NOMO-1 treated with dmso at 0.1 percent for 144 hours (cell line): ENCODE results near the gene BABAM1.

ENCODE experiments used
- DNase-seq: peaks from one replicate; lab custom pipeline; 2025; ENCODE audit not compliant: unreplicated experiment; lab: John Stamatoyannopoulos, UW

Gene BABAM1

DNA sequence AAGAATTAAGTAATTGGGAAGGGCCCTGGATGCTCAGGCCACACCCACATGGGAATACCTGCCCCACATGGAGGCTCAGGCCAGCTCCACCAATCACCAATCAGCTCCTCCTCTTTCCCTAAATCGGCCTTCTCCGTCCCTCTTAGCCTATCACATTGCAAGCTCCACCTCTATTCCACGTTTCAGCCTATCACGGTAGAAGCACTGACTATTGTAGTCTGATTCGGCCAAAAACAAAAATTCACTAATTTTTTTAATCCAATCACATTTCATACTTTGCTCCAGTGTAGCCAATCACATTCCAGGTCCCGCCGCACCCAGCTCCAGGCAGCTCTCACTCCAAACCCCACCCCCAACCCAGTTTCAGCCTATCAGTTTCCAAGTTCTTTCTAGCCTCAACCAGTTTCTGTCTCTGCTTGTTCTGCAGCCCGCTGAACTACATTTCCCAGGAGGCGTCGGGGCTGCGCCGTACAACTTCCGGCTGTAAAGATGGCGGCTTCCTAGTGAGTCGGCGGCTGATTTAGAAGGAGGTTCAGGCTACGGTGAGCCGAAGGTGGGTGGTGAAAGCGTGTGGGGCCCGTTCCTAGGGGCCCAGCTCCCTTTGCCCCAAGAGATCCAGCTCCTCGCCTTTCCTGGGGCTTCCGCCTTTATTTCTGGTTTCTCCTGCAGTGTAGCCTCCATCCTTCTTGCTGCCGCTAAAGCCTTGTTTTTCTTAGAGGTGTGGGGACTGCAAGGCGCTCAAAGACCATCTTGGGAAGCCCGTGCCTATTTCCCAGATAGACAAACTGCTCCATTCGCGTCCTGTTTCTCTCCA lies at the start of gene BABAM1:
Gene BABAM1, plus strand, starts transcription at position 469 of the 814 bp plus-strand sequence. CDS start 1,364 bp downstream, outside the sequence.
- DNase-seq: peak; percentile 98

DNA sequence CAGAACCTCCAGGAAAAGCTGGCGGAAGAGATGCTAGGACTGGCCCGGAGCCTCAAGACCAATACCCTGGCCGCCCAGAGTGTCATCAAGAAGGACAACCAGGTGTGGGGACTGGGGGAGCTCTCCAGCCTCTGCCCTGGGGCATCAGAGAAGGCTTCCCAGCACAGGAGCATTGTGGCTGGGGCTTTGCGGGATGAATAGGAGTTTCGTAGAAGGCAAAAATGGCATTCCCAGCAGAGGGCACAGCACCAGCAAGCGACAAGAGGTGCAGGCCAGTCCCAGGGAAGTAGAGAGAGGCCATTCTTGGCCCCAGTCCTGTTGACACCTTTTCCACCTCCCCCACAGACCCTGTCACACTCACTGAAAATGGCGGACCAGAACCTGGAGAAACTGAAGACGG lies 48.0 kb upstream of the BABAM1 start:
- DNase-seq: no peak

DNA sequence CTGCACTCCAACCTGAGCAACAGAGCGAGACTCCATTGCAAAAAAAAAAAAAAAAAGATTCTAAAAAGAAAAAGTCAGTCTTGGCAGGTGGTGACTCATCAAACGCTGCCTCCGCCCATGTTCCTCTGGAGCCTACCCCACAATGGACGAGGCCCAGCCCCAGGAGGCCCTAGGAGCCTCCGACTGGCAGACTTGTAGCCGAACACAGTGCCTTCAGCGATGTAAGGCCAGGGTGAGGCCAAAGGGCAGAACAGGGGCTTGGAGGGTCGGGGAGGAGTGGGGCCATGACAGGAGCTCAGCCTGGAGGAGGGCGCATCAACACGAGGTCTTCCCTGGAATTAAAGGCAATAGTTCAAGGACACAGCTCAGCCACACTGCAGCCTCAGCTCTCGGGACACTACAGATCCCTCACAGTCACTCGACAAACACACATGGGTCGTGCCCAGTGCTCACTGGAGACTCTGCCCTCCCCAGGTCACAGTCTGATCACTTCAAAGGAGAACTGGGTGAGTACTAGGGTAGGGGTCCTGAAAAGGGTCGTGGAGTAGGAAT lies 47.0 kb upstream of the BABAM1 start:
- DNase-seq: peak; percentile 53

DNA sequence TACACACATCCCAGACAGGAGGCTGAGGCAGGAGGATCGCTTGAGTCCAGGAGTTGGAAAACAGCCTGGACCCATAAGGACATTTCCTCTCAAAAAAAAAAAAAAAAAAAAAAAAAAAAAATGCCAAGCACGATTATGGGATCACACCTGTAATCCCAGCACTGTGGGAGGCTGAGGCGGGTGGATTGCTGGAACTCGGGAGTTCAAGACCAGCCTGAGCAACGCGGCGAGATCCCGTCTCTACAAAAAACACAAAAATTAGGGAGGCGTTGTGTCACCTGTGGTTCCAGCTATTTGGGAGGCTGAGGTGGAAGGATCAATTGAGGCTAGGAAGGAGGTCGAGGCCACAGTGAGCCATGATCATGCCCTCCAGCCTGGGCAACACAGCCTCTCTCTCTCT lies 42.2 kb upstream of the BABAM1 start:
- DNase-seq: no peak

DNA sequence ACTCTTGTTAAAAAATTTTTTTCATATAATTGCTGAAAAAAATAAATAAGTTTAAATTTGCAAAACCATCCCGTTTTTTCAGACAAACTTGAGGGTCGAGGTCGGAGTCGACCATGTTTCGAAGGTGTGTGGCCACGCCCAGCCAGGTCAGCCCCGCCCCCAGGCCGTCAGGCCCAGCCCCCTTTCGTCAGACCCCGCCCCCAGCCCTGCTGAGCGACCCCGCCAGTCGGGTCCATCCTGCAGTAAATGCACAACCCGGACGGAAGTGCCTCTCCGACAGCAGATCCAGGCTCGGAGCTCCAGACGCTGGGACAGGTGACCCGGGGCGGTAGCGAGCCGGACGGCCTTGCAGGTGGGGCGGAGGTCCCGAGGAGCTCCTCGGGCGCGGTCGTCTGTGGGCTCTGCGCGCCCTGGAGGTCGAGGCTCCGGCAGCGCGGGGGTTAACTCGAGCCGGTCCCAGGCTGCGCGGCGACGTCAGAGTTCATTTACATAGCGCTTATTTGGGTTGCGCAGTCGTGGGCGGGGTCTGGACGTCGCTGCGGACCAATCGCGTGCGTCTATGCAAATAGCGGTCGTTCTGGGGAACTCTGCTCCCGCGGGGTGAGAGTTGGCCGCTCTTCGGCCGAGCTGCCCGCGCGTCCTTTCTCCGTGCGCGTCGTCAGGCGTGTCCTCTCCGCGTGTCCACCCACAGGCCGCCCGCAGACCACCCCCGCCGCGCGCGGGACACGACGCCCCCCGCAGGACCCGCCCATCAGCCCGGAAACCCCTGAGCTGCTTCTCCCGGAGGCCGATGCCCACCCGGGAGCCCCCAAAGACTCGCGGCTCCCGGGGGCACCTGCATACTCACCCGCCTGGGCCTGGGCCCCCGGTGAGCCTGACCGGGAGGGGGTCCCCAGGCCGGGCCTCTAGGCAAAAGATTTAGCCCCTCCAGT lies 41.0 kb upstream of the BABAM1 start, which contains the start of gene OCEL1:
Gene OCEL1, plus strand, starts transcription at position 225 of the 932 bp plus-strand sequence. Its CDS starts 22 bp downstream, at position 247.
- peak; percentile 98 for DNase-seq

DNA sequence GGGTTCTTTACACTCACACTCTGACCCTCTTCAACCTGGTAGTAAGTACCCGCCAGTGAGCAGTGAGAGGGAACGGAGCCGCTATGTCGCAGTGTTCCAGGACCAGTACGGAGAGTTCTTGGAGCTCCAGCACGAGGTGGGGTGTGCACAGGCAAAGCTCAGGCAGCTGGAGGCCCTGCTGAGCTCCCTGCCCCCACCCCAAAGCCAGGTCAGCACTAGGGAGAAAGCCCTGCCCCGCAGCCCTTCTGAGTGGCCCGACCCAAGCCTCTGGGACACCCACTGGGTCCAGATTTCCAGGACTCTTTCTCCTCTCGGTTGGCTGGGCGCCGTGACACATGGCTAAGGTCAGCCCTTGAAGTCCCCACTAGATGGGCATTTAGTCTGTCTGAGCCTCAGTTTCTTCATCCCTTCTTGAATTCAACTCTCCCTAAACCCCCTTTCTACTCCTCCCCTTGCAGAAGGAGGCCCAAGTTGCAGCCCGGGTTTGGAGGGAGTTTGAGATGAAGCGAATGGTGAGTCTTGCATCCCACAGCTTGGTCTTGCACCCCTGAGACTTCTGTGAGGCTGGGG lies 39.4 kb upstream of the BABAM1 start:
- no peak for DNase-seq

DNA sequence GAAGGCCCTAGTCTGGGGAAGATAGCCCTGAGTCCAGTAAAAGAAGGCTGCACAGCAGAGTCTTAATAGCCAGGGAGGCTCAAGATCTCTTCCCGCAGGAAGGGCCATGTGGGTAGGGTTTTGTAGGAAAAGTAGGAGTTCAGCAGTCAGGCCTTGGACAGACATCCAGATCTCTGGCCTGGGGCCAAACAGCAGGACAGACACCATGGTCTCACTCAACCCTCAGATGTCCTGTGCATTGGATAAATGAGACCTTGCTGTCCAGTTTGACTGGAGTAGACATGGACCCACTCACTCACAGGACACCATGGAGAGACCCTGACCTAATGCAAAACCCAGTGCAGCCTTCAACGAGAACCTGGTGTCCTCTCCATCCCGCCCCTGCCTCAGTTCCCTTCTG lies 37.4 kb upstream of the BABAM1 start:
- DNase-seq: no peak

DNA sequence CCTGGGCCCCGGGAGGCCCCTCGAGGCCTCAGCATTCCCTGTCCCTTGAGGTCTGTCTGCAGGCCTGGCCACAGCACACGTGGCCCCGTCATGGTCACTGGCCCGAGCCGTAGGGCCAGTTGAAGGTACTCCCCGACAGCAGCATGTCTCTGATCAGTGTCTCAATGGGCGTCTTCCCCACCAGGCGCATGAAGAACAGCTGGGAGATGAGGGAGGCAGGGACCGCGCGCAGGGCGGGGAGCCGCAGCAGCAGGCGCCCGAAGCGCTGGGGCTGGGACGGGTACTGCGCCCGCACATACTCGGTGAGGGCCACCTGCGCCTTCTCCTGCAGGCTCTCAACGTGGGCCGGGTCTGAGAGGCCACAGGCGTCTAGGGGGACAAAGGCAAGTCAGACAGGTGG lies 35.0 kb upstream of the BABAM1 start:
- no peak for DNase-seq

DNA sequence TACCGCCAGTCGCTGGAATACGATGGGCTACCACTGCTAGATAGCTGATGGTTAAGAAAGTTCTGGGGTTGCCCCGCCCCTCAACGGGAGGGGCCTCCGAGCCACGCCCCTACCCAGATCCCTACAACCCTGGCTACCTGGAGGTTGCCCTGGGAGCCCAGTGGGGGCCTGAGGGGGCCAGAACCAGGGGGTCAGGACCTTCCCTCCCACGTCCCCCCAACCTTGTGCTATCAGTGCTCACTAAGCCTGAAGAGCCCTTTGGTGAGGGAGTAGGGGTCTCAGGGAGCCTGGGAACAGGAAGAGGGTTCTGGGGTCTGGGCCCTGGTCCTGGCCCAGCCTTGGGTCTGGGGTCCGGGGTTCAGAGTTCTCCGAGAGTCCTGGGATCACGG lies 32.3 kb upstream of the BABAM1 start:
- DNase-seq: no peak

DNA sequence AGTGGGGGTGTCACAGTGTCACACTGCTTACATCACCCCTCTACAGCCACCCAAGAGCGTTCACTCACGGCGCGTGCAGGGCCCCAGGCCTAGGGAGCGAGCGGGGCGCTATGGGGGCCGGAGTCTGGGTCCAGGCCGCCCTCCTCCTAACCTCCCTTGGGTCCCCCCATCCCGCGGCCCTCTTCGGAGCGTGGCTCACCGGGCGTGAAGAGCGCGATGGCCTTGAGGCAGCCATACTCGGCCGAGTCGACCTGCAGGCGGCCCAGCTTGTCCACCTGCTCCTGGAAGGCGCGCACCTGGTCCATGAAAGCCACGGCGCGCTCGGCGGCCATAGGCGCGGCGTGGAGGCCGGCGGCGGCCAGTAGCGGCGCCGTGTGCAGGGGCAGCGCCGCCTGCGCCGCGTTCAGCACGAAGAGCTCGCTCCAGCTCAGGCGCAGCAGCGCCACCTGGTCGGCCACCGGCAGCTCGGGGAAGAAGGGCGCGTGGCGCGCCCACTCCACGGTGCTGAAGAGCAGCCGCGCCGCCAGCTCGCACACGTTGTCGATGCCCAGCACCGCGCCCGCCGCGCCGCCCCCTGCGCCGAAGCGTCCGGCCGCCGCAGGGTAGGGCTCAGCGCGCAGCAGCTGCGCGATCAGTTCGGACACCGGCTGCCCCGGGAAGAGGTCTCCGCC lies 31.8 kb upstream of the BABAM1 start:
- DNase-seq: no peak

DNA sequence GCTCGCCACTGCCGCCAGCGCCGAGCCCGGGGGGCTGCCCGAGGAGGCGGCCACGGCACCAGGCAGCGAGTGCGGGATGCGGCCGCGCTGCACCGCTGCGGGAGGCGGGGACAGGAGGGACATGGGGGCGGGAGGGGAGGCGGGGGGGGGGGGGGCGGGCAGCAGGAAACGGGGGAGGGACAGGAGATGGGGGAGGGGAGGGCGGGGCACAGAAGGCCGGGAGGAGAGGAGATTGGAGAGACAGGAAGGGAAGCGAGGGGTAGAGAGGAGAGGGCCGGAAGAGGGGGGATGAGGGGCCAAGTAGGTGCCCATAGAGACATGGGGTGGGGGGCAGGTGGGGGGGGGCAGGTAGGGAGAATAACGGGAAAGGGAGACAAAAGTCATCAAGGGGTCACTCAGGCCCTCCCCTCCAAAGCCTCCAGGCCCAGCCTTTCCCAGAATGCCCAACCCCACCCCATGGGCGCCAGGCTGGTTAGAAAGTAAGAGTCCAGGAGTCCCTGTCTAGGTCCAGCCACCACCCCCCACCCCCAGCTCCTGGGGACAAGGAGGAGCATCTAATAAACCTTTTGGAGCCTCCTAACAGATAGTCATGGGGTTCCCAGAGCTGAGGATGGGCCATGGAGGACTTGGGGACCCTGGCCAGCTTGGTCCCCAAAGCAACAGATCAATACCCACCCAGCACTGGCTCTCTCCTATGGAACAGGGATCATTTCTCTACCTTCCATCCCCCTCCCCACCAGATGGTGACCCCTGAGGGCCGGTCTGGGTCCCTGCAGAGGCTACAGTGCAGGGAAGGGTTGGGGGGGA lies 31.1 kb upstream of the BABAM1 start:
- no peak for DNase-seq

DNA sequence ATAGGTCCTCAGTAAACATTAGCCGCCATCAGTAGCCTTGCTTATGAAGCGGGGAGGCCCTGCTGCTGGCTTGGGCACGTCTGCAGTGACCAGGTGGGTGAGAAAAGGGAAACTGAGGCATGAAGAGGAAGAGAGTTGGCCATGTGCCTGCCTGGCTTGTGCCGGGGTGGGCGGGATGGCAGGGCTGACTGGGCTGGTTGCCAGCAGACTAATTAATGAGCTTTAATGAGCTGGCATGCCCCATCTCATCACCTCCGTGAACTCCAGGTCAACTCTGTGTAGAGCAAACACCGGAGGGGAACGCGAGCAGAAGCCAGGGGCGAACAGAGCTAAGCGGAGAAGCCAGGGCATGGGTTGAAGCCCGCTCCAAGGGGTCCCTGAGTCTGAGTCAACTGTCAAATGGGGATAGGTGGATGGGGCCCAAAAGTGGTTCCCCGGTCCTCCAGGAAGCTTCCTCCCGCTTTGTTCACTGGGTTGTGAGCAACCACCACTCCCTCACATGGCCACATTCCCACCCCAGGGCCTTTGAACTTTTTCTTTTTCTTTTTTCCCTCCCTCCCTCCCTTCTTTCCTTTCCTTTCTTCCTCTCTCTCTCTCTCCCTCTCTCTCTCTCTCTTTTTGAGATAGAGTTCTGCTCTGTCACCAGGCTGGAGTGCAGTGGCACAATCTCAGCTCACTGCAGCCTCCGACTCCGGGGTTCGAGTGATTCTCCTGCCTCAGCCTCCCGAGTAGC lies 30.3 kb upstream of the BABAM1 start:
- DNase-seq: no peak

DNA sequence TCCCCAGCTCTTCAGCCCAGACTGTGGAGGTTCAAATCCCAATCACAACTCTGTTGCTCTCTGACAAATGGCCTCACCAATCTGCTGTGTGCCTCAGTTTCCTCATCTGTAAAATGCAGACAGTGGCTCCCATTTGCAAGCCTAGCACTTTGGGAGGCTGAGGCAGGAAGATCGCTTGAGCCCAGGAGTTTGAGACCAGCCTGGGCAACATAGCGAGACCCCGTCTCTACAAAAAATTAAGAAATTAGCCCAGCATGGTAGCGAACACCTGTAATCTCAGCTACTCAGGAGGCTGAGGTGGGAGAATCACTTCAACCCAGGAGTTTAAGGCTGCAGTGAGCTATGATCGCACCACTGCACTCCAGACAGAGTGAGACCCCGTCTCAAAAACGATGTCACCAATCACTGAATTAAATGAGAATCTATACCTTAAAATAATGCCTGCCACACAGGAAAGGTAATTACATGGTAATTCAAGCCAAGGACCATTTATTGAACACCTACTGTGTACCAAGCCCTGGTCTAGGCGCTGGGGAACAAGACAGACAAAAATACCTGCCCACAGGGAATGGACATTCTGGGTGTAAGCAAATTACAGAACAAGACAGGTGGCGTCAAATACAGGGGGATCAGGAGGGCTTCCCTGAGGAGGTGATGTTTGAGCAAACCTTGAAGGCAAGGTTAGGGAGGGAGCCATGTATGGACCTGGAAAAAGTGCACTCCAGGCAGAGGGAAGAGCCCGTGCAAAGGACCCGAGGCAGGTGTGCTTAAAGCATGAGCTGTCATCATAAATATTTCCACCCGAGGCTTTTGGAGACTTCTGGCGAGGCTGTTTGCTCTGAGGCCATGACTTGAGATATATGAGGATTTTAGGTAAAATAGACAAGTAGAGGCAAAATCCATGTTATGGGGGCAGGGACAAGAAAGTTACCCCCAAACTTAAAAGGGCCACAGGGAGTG lies 29.2 kb upstream of the BABAM1 start:
- DNase-seq: no peak

DNA sequence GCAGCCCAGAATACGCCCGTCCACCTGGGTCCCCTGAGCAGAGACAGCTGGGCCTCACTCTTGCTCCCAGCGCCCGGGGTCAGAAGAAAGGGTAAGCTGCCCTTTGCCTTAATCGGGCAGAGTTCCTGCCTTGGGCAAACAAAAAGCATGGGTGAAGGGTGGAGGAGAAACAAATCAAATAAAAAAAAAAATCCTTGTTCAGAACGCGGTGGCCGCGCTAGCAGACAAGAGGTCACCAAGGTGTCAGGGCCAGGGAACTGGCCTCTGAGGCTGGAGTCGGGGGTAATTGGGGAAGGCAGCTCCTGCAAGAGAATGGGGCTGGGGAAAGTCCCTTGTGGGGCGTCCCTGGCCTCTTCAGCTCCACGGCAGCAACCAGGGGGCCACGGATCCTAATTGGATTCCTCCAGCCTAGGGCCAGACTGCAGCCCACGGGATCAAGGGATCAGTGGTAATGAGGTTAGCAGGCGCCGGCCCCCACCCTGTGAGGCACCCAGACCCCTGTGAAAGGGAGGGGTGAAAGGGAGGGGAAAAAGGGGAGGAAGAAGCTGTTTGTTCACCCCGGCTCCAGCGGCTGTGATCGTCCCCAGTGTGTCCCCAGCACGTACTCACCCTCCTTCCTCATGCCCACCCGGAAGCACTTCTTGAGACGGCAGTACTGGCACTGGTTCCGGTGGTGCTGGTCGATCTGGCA lies 27.0 kb upstream of the BABAM1 start:
- DNase-seq: no peak

DNA sequence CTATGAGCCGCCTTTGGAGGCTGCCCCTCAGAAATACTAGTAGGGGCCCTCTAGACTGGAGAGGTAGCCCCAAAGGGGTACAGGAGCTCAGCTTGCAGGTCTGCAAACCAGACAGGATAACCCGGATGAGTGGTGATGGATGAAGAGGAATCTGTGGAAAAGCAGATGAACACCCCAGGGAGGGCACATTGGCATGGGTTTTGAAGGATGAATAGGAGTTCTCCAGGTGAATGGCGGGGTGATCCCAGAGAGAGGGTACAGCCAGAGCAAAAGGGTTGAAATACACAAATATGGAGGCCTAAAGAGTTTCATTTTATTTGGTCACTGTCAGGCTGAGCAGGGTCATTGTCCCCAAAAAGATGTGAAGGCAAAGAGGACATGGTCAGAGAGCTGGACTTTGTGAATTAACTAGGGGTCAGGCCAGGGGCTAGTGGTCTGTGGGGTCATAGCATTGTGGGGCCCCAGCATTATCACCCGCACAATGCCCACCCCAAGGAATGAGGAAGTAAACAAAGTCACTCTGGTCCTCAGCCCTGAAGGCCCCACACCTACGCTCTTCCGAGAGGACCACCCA lies 26.3 kb upstream of the BABAM1 start:
- DNase-seq: no peak

DNA sequence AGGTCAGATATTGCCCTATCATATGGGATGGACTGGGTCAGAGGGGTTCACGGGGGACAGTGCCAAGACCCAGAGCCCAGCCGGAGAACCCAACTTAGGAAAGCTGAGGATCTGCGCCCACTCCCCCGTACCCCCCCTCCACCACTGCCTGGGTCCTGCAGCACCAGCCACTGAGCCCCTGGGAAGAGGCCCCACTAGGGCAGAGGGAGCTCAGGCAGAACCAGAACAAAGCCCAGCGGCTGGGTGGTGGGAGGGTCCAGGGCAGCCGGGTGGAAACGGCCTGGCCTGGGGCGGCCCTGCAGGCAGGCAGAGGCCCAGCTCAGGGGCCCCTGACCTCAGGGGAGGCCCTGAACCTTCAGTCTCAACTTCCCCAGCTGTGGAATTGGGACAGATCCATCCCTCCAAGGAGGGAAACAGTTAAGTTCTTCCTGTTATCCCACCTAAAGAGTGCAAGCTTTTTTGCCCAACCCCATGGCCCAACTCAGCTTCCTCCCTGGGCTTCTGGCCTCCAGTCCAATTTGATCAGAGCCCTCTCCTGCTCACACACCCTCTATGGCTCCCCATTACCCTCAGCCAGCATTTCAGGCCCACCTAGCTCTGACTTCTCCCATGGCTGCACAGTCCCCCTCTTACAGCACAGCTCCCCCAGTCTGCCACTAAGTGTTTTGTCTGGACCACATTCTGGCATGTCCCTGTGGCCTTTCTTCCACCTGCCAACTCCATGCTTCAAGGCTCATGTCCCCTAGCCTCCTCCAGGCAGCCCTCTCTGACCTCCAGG lies 24.6 kb upstream of the BABAM1 start:
- DNase-seq: no peak
